BLaER1 (cell line): Measurements from ENCODE around the gene SPRY4.

Experiments used
- H3K27ac ChIP-seq: shearing (Covaris generic); formaldehyde crosslinking; 2 replicates; pipeline ENCODE4 v1.8.1; 2022
- H3K27me3 ChIP-seq: shearing (Covaris generic); formaldehyde crosslinking; 2 replicates; pipeline ENCODE4 v1.8.1; 2022
- H3K36me3 ChIP-seq: shearing (Covaris generic); formaldehyde crosslinking; 2 replicates; pipeline ENCODE4 v1.8.1; 2022
- H3K4me1 ChIP-seq: shearing (Covaris generic); formaldehyde crosslinking; 2 replicates; pipeline ENCODE4 v1.8.1; 2022
- H3K4me2 ChIP-seq: shearing (Covaris generic); formaldehyde crosslinking; 2 replicates; pipeline ENCODE4 v1.8.1; 2022
- H3K4me3 ChIP-seq: shearing (Covaris generic); formaldehyde crosslinking; 2 replicates; pipeline ENCODE4 v1.8.1; 2022
- H3K9ac ChIP-seq: shearing (Covaris generic); formaldehyde crosslinking; 2 replicates; pipeline ENCODE4 v1.8.1; 2022
- H3K9me3 ChIP-seq: shearing (Covaris generic); formaldehyde crosslinking; 2 replicates; pipeline ENCODE4 v1.8.1; 2022
- H4K20me1 ChIP-seq: shearing (Covaris generic); formaldehyde crosslinking; 2 replicates; pipeline ENCODE4 v1.8.1; 2022
- Cebpa-rat ChIP-seq: shearing (Covaris generic); IDR thresholded peaks from 2 replicates; pipeline ENCODE4 v1.8.1; 2022

Gene SPRY4

GRCh38 chr5:142310803-142311202, 14.0 kb downstream of the SPRY4 start:
- H3K4me3 ChIP-seq: no peak overlapping the region
- peak overlapping the region; percentile 13; the same call in 1 of the 2 replicates for H3K27ac ChIP-seq
- H3K4me1 ChIP-seq: peaks cover 60% of the 10 kb centered on the region
- no peaks in the 10 kb centered on the region for H3K27me3 ChIP-seq
- no peak overlapping the region for H3K9ac ChIP-seq
- H3K9me3 ChIP-seq: no peaks in the 10 kb centered on the region
- H4K20me1 ChIP-seq: no peaks in the 10 kb centered on the region
- peaks cover 25% of the 10 kb centered on the region for H3K36me3 ChIP-seq
- TF ChIP-seq Cebpa-rat: no peak
- peak overlapping the region; percentile 94 for H3K4me2 ChIP-seq

GRCh38 chr5:142309747-142310318, 15.0 kb downstream of the SPRY4 start:
- Histone ChIP-seq H3K36me3 (peaks cover 25% of the 10 kb centered on the region), H4K20me1 (no peaks in the 10 kb centered on the region), H3K4me2 (no peak overlapping the region), H3K4me1 (peaks cover 53% of the 10 kb centered on the region), H3K4me3 (no peak overlapping the region), H3K9me3 (no peaks in the 10 kb centered on the region), H3K27ac (no peak overlapping the region), H3K27me3 (no peaks in the 10 kb centered on the region), H3K9ac (no peak overlapping the region)
- no peak for TF ChIP-seq Cebpa-rat

GRCh38 chr5:142308358-142308757, 16.5 kb downstream of the SPRY4 start:
- no peak overlapping the region for H3K27ac ChIP-seq
- peaks cover 24% of the 10 kb centered on the region for H3K36me3 ChIP-seq
- no peak overlapping the region for H3K9ac ChIP-seq
- TF ChIP-seq Cebpa-rat: no peak
- no peaks in the 10 kb centered on the region for H4K20me1 ChIP-seq
- no peaks in the 10 kb centered on the region for H3K27me3 ChIP-seq
- H3K4me1 ChIP-seq: peaks cover 53% of the 10 kb centered on the region
- no peak overlapping the region for H3K4me2 ChIP-seq
- H3K4me3 ChIP-seq: no peak overlapping the region
- H3K9me3 ChIP-seq: no peaks in the 10 kb centered on the region

GRCh38 chr5:142307146-142307890, 17.5 kb downstream of the SPRY4 start:
- H3K4me2 ChIP-seq: no peak overlapping the region

GRCh38 chr5:142306077-142306502, 18.7 kb downstream of the SPRY4 start:
- H3K4me3 ChIP-seq: no peak overlapping the region
- H3K4me1 ChIP-seq: peaks cover 31% of the 10 kb centered on the region
- H3K27me3 ChIP-seq: no peaks in the 10 kb centered on the region
- peaks cover 11% of the 10 kb centered on the region for H3K36me3 ChIP-seq
- H3K9ac ChIP-seq: no peak overlapping the region
- no peak overlapping the region for H3K27ac ChIP-seq
- no peaks in the 10 kb centered on the region for H4K20me1 ChIP-seq
- TF ChIP-seq Cebpa-rat: no peak
- no peaks in the 10 kb centered on the region for H3K9me3 ChIP-seq
- H3K4me2 ChIP-seq: no peak overlapping the region

More at GRCh38 chr5:142307146-142307890, 17.5 kb downstream of the SPRY4 start:
- Histone ChIP-seq H3K27ac (no peak overlapping the region), H3K4me3 (no peak overlapping the region), H3K4me1 (peaks cover 43% of the 10 kb centered on the region), H3K9me3 (no peaks in the 10 kb centered on the region), H3K36me3 (peaks cover 19% of the 10 kb centered on the region), H3K27me3 (no peaks in the 10 kb centered on the region), H4K20me1 (no peaks in the 10 kb centered on the region), H3K9ac (no peak overlapping the region)
- no peak for TF ChIP-seq Cebpa-rat

GRCh38 chr5:142305211-142305610, 19.6 kb downstream of the SPRY4 start:
- no peaks in the 10 kb centered on the region for H4K20me1 ChIP-seq
- H3K36me3 ChIP-seq: peaks cover 4% of the 10 kb centered on the region; the same call in 1 of the 2 replicates
- no peak overlapping the region for H3K27ac ChIP-seq
- no peak overlapping the region for H3K4me2 ChIP-seq
- no peak overlapping the region for H3K4me3 ChIP-seq
- no peaks in the 10 kb centered on the region for H3K27me3 ChIP-seq
- no peaks in the 10 kb centered on the region for H3K9me3 ChIP-seq
- TF ChIP-seq Cebpa-rat: no peak
- peaks cover 22% of the 10 kb centered on the region for H3K4me1 ChIP-seq
- no peak overlapping the region for H3K9ac ChIP-seq

GRCh38 chr5:142304013-142304701, 20.7 kb downstream of the SPRY4 start:
- H3K4me1 ChIP-seq: peaks cover 19% of the 10 kb centered on the region
- no peaks in the 10 kb centered on the region for H3K27me3 ChIP-seq
- H3K36me3 ChIP-seq: no peaks in the 10 kb centered on the region
- TF ChIP-seq Cebpa-rat: no peak
- H3K9ac ChIP-seq: no peak overlapping the region
- H3K9me3 ChIP-seq: no peaks in the 10 kb centered on the region
- no peak overlapping the region for H3K4me3 ChIP-seq
- H3K4me2 ChIP-seq: peak overlapping the region; percentile 16
- H4K20me1 ChIP-seq: no peaks in the 10 kb centered on the region
- H3K27ac ChIP-seq: no peak overlapping the region

GRCh38 chr5:142303565-142303964, 21.3 kb downstream of the SPRY4 start:
- Histone ChIP-seq H3K4me3 (no peak overlapping the region), H3K4me2 (no peak overlapping the region), H3K9ac (no peak overlapping the region), H3K27me3 (no peaks in the 10 kb centered on the region), H4K20me1 (no peaks in the 10 kb centered on the region), H3K27ac (no peak overlapping the region), H3K9me3 (no peaks in the 10 kb centered on the region), H3K4me1 (peaks cover 23% of the 10 kb centered on the region), H3K36me3 (no peaks in the 10 kb centered on the region)
- TF ChIP-seq Cebpa-rat: no peak

- TF ChIP-seq Cebpa-rat: no peak
- H3K4me2 ChIP-seq: no peak overlapping the region
- H3K27me3 ChIP-seq: no peaks in the 10 kb centered on the region
- no peaks in the 10 kb centered on the region for H4K20me1 ChIP-seq
- peaks cover 35% of the 10 kb centered on the region for H3K4me1 ChIP-seq
- H3K9me3 ChIP-seq: no peaks in the 10 kb centered on the region
- H3K4me3 ChIP-seq: no peak overlapping the region
- H3K9ac ChIP-seq: no peak overlapping the region
- no peaks in the 10 kb centered on the region for H3K36me3 ChIP-seq
- no peak overlapping the region for H3K27ac ChIP-seq
These were observed 23.3 kb downstream of the SPRY4 start for GRCh38 chr5:142301540-142301939.

GRCh38 chr5:142300677-142301076, 24.1 kb downstream of the SPRY4 start:
- H3K27ac ChIP-seq: no peak overlapping the region
- no peak overlapping the region for H3K9ac ChIP-seq
- H3K27me3 ChIP-seq: no peaks in the 10 kb centered on the region
- no peaks in the 10 kb centered on the region for H3K36me3 ChIP-seq
- no peaks in the 10 kb centered on the region for H4K20me1 ChIP-seq
- no peak overlapping the region for H3K4me2 ChIP-seq
- no peaks in the 10 kb centered on the region for H3K9me3 ChIP-seq
- no peak overlapping the region for H3K4me3 ChIP-seq
- no peak for TF ChIP-seq Cebpa-rat
- peaks cover 44% of the 10 kb centered on the region for H3K4me1 ChIP-seq
